ENCODE results near the gene HAL.

Gene HAL

GRCh38 chr12:95988506-95989275 lies 7.5 kb downstream of the HAL start:
- TF ChIP-seq SIN3A (IDR thresholded peaks at IDR 0.05; ENCODE audit: borderline replicate concordance, insufficient read depth, low read length) (no peak), TAF1 (IDR thresholded peaks at IDR 0.05; ENCODE audit: borderline replicate concordance, insufficient read depth, low read length) (no peak), FOXP2 (optimal IDR thresholded peaks at IDR 0.05; ENCODE audit: borderline replicate concordance, extremely low read depth, extremely low read length, insufficient read depth) (no peak), REST (IDR thresholded peaks at IDR 0.05; ENCODE audit: insufficient read depth in 1 of 2, low read depth in 2 of 2, low read length in 2 of 2) (no peak), POLR2AphosphoS5 (IDR thresholded peaks at IDR 0.05; ENCODE audit: low read depth, low read length) (no peak)

GRCh38 chr12:95986635-95987570 lies 9.2 kb downstream of the HAL start:
- no peak for TF ChIP-seq SIN3A (IDR thresholded peaks at IDR 0.05; ENCODE audit: borderline replicate concordance, insufficient read depth, low read length)
- no peak for TF ChIP-seq FOXP2 (optimal IDR thresholded peaks at IDR 0.05; ENCODE audit: borderline replicate concordance, extremely low read depth, extremely low read length, insufficient read depth)
- no peak for TF ChIP-seq TAF1 (IDR thresholded peaks at IDR 0.05; ENCODE audit: borderline replicate concordance, insufficient read depth, low read length)
- no peak for TF ChIP-seq REST (IDR thresholded peaks at IDR 0.05; ENCODE audit: insufficient read depth in 1 of 2, low read depth in 2 of 2, low read length in 2 of 2)
- TF ChIP-seq POLR2AphosphoS5 (IDR thresholded peaks at IDR 0.05; ENCODE audit: low read depth, low read length) = no peak

- TF ChIP-seq POLR2AphosphoS5 (IDR thresholded peaks at IDR 0.05; ENCODE audit: low read depth, low read length) = no peak
- TF ChIP-seq TAF1 (IDR thresholded peaks at IDR 0.05; ENCODE audit: borderline replicate concordance, insufficient read depth, low read length) = no peak
- TF ChIP-seq REST (IDR thresholded peaks at IDR 0.05; ENCODE audit: insufficient read depth in 1 of 2, low read depth in 2 of 2, low read length in 2 of 2) = no peak
- no peak for TF ChIP-seq FOXP2 (optimal IDR thresholded peaks at IDR 0.05; ENCODE audit: borderline replicate concordance, extremely low read depth, extremely low read length, insufficient read depth)
Measured at GRCh38 chr12:95984682-95985081, 11.5 kb downstream of the HAL start.

GRCh38 chr12:95982602-95983001 lies 13.5 kb downstream of the HAL start:
- TF ChIP-seq REST (IDR thresholded peaks at IDR 0.05; ENCODE audit: insufficient read depth in 1 of 2, low read depth in 2 of 2, low read length in 2 of 2) (no peak), FOXP2 (optimal IDR thresholded peaks at IDR 0.05; ENCODE audit: borderline replicate concordance, extremely low read depth, extremely low read length, insufficient read depth) (no peak), TAF1 (IDR thresholded peaks at IDR 0.05; ENCODE audit: borderline replicate concordance, insufficient read depth, low read length) (no peak), SIN3A (IDR thresholded peaks at IDR 0.05; ENCODE audit: borderline replicate concordance, insufficient read depth, low read length) (no peak), POLR2AphosphoS5 (IDR thresholded peaks at IDR 0.05; ENCODE audit: low read depth, low read length) (no peak)
